ENCODE data around the gene DHX32. TPM values are rescaled to one million over a fixed set of nuclear protein-coding genes. Genes with fewer than 3 reads are reported as not detected.

DHX32 gene
- polyA plus RNA-seq, 1 donor from 2014 or later: 25.2 TPM

GRCh38 chr10:125838802-125839575 lies 42.1 kb downstream of the DHX32 start:
- Histone ChIP-seq H3K79me2 (replicated peaks; ENCODE audit: insufficient read depth, low read length) (no peaks in the 10 kb centered on the region), H3K4me3 (ENCODE audit: low read length) (no peak overlapping the region), H3K9me2 (ENCODE audit: insufficient read depth, low read length) (no peaks in the 10 kb centered on the region), H3K9ac (ENCODE audit: low read length) (no peak overlapping the region), H3K27ac (ENCODE audit: low read length) (no peak overlapping the region), H3K27me3 (ENCODE audit: insufficient read depth, low read depth, low read length) (no peaks in the 10 kb centered on the region), H3K36me3 (ENCODE audit: insufficient read depth, low read length) (peaks cover 4% of the 10 kb centered on the region), H3K4me2 (ENCODE audit: low read length) (no peak overlapping the region), H3K9me3 (ENCODE audit: low read length) (no peaks in the 10 kb centered on the region), H3F3A (ENCODE audit: insufficient read depth, low read length, poor library complexity, severe bottlenecking) (no peaks in the 10 kb centered on the region), H2AFZ (ENCODE audit: low read depth, low read length) (no peak overlapping the region), H4K20me1 (ENCODE audit: insufficient read depth) (no peaks in the 10 kb centered on the region)
- TF ChIP-seq EP300 (conservative IDR thresholded peaks at IDR 0.05; ENCODE audit: poor library complexity, severe bottlenecking) (no peak), CTCF (IDR thresholded peaks at IDR 0.05; ENCODE audit: poor library complexity, severe bottlenecking) (no peak), RAD21 (conservative IDR thresholded peaks at IDR 0.05) (no peak), POLR2AphosphoS5 (IDR thresholded peaks at IDR 0.05) (no peak), REST (IDR thresholded peaks at IDR 0.05; ENCODE audit: borderline replicate concordance) (no peak), MXI1 (conservative IDR thresholded peaks at IDR 0.05; ENCODE audit: poor library complexity, severe bottlenecking) (no peak), EZH2 (IDR thresholded peaks at IDR 0.05; ENCODE audit: borderline replicate concordance, insufficient read depth, low read length, poor library complexity, severe bottlenecking) (no peak), TAF1 (IDR thresholded peaks at IDR 0.05; ENCODE audit: low read depth) (no peak), SMC3 (conservative IDR thresholded peaks at IDR 0.05; ENCODE audit: poor library complexity) (no peak)

DNA sequence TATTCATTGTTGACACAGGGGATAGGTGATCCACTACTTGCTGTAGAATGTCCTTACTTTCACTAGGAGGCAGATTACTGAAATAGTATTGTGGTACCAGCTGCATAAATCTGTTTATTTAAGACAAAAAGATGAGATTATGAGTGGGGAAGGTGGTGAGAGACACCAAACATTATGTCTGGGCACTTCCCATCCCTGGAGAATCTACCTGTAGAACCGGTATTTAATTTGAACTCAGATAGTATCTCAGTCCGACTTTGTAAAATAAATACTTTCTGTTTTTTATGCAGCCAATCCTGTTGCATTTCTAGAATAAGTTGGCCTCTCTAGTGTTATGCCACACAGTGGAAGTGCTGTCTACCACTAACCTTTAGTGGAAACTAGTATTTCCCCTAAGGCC lies 44.3 kb downstream of the DHX32 start:
- H3K36me3 ChIP-seq (ENCODE audit: insufficient read depth, low read length): peaks cover 4% of the 10 kb centered on the region

More for the DNA sequence above, 44.3 kb downstream of the DHX32 start:
- Histone ChIP-seq H3K27me3 (ENCODE audit: insufficient read depth, low read depth, low read length) (no peaks in the 10 kb centered on the region), H3K27ac (ENCODE audit: low read length) (no peak overlapping the region), H3K79me2 (replicated peaks; ENCODE audit: insufficient read depth, low read length) (no peaks in the 10 kb centered on the region), H4K20me1 (ENCODE audit: insufficient read depth) (no peaks in the 10 kb centered on the region), H3K4me2 (ENCODE audit: low read length) (no peak overlapping the region), H3K4me3 (ENCODE audit: low read length) (no peak overlapping the region), H3F3A (ENCODE audit: insufficient read depth, low read length, poor library complexity, severe bottlenecking) (no peaks in the 10 kb centered on the region), H3K9ac (ENCODE audit: low read length) (no peak overlapping the region), H3K9me3 (ENCODE audit: low read length) (no peaks in the 10 kb centered on the region), H3K9me2 (ENCODE audit: insufficient read depth, low read length) (no peaks in the 10 kb centered on the region), H2AFZ (ENCODE audit: low read depth, low read length) (no peak overlapping the region)
- TF ChIP-seq SMC3 (conservative IDR thresholded peaks at IDR 0.05; ENCODE audit: poor library complexity) (no peak), MXI1 (conservative IDR thresholded peaks at IDR 0.05; ENCODE audit: poor library complexity, severe bottlenecking) (no peak), RAD21 (conservative IDR thresholded peaks at IDR 0.05) (no peak), REST (IDR thresholded peaks at IDR 0.05; ENCODE audit: borderline replicate concordance) (no peak)
